Type B pancreatic cell (in vitro differentiated cells): ENCODE data around the gene NAV3. TPM values are rescaled to one million over a fixed set of nuclear protein-coding genes. Genes with fewer than 3 reads are reported as not detected.

Experiments used
- DNase-seq: peaks from one replicate; pipeline ENCODE4 v3.0.0; 2021; ENCODE audit warnings: mixed read lengths; ENCODE audit not compliant: unreplicated experiment; ENCODE audit errors: extremely low spot score
- H3K27ac Mint-ChIP-seq: 2 replicates; pipeline ENCODE4 v1.8.0; 2021; ENCODE audit warnings: mild to moderate bottlenecking, mixed read lengths
- H3K27me3 Mint-ChIP-seq: 2 replicates; pipeline ENCODE4 v1.8.0; 2021; ENCODE audit warnings: mixed read lengths
- H3K36me3 Mint-ChIP-seq: 2 replicates; pipeline ENCODE4 v1.8.0; 2021; ENCODE audit warnings: mixed read lengths
- H3K4me1 Mint-ChIP-seq: one replicate; pipeline ENCODE4 v1.8.0; 2021; ENCODE audit warnings: mixed read lengths; ENCODE audit not compliant: unreplicated experiment
- H3K4me3 Mint-ChIP-seq: 2 replicates; pipeline ENCODE4 v1.8.0; 2021; ENCODE audit warnings: mild to moderate bottlenecking, mixed read lengths
- H3K9me3 Mint-ChIP-seq: 2 replicates; pipeline ENCODE4 v1.8.0; 2021; ENCODE audit warnings: mixed read lengths
- CTCF ChIP-seq: fragments of 200-600 bp; sonication (generic); conservative IDR thresholded peaks from 2 replicates; pipeline ENCODE4 v1.5.0; 2021; ENCODE audit warnings: antibody characterized with exemption, mild to moderate bottlenecking
- total RNA-seq: library from RNA; stranded (reverse); gene quantifications from 2 replicates; pipeline ENCODE4 v1.2.1, GENCODE V29; 2021; ENCODE audit warnings: low replicate concordance

The NAV3 gene
- total RNA-seq, 1 donor from 2014 or later, result 24.9 TPM

GRCh38 chr12:77914081-77914488 lies 83.4 kb downstream of the NAV3 start:
- no peak for TF ChIP-seq CTCF
- H3K4me3 Mint-ChIP-seq, result no peak overlapping the region
- no peaks in the 10 kb centered on the region for H3K36me3 Mint-ChIP-seq
- no peaks in the 10 kb centered on the region for H3K27me3 Mint-ChIP-seq
- no peak for DNase-seq
- H3K27ac Mint-ChIP-seq, result no peak overlapping the region
- peaks cover 20% of the 10 kb centered on the region for H3K4me1 Mint-ChIP-seq
- H3K9me3 Mint-ChIP-seq, result no peaks in the 10 kb centered on the region

- TF ChIP-seq CTCF, result no peak
- no peak overlapping the region for H3K27ac Mint-ChIP-seq
Observed at GRCh38 chr12:77915071-77915600, 84.4 kb downstream of the NAV3 start.

GRCh38 chr12:77916276-77916675 lies 85.6 kb downstream of the NAV3 start:
- H3K36me3 Mint-ChIP-seq, result no peaks in the 10 kb centered on the region

More at GRCh38 chr12:77915071-77915600, 84.4 kb downstream of the NAV3 start:
- H3K9me3 Mint-ChIP-seq, result no peaks in the 10 kb centered on the region
- H3K4me1 Mint-ChIP-seq, result peaks cover 20% of the 10 kb centered on the region
- DNase-seq, result no peak
- no peaks in the 10 kb centered on the region for H3K36me3 Mint-ChIP-seq
- no peak overlapping the region for H3K4me3 Mint-ChIP-seq
- H3K27me3 Mint-ChIP-seq, result no peaks in the 10 kb centered on the region

GRCh38 chr12:77918046-77918445 lies 87.4 kb downstream of the NAV3 start:
- no peaks in the 10 kb centered on the region for H3K27me3 Mint-ChIP-seq
- no peaks in the 10 kb centered on the region for H3K9me3 Mint-ChIP-seq
- DNase-seq, result no peak
- TF ChIP-seq CTCF, result no peak
- H3K36me3 Mint-ChIP-seq, result no peaks in the 10 kb centered on the region
- no peak overlapping the region for H3K27ac Mint-ChIP-seq
- H3K4me3 Mint-ChIP-seq, result no peak overlapping the region
- H3K4me1 Mint-ChIP-seq, result peaks cover 20% of the 10 kb centered on the region

More at GRCh38 chr12:77916276-77916675, 85.6 kb downstream of the NAV3 start:
- no peak for TF ChIP-seq CTCF
- Mint-ChIP-seq H3K4me1 (peaks cover 20% of the 10 kb centered on the region), H3K9me3 (no peaks in the 10 kb centered on the region), H3K27ac (no peak overlapping the region), H3K4me3 (no peak overlapping the region), H3K27me3 (no peaks in the 10 kb centered on the region)
- DNase-seq, result no peak

- TF ChIP-seq CTCF, result no peak
- Mint-ChIP-seq H3K36me3 (no peaks in the 10 kb centered on the region), H3K4me1 (peaks cover 22% of the 10 kb centered on the region), H3K27me3 (no peaks in the 10 kb centered on the region), H3K4me3 (no peak overlapping the region), H3K27ac (no peak overlapping the region), H3K9me3 (no peaks in the 10 kb centered on the region)
- no peak for DNase-seq
Observed at GRCh38 chr12:77919450-77919849, 88.8 kb downstream of the NAV3 start.

- peaks cover 14% of the 10 kb centered on the region for H3K4me1 Mint-ChIP-seq
- TF ChIP-seq CTCF, result no peak
- H3K27ac Mint-ChIP-seq, result peak overlapping the region; percentile 8
- DNase-seq, result no peak
- no peaks in the 10 kb centered on the region for H3K9me3 Mint-ChIP-seq
- peaks cover 3% of the 10 kb centered on the region for H3K27me3 Mint-ChIP-seq
- H3K36me3 Mint-ChIP-seq, result no peaks in the 10 kb centered on the region
- peak overlapping the region; percentile 8 for H3K4me3 Mint-ChIP-seq
Observed at GRCh38 chr12:77923882-77924281, 93.2 kb downstream of the NAV3 start.
